22Rv1 (cell line): Measurements from ENCODE around the gene TAS2R41.
"Not testable (repeated sequence)": the region's sequence is repeated elsewhere in the genome, so short reads cannot be mapped to it uniquely, and the experiment has no call there.

Experiments used
- H3K27ac ChIP-seq: fragments of 450-650 bp; 2 replicates; pipeline ENCODE4 v1.5.1; 2017
- ZFX ChIP-seq: fragments of 450-650 bp; IDR thresholded peaks from 2 replicates; pipeline ENCODE4 v1.6.1; 2017; ENCODE audit warnings: antibody characterized with exemption, borderline replicate concordance
- TF ChIP-seq, protein P1 (sequence below): fragments of 450-650 bp; IDR thresholded peaks from 2 replicates; pipeline ENCODE4 v1.5.1; 2017; ENCODE audit warnings: mild to moderate bottlenecking

Gene TAS2R41

DNA sequence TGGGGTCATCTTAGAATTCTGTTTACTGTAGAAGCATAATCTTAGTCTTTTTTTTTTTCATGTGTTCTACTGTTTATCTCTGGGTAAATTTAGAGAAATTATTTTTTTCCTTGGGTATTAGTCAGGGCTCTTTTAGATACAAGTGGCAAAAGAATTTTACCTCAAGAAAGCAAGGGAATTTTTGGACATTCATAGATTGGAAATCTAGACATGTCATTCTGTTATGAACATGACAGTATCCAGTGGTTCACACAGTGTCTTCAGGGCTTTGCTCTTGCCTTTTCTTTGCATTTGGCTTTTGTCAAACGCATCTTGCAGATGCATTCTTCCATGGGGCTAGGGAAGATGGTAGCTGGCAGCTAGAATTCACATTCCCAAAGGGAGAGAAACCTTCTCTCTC, 13.7 kb upstream of the TAS2R41 start:
- no peak for TF ChIP-seq ZFX
- TF ChIP-seq, protein P1, sequence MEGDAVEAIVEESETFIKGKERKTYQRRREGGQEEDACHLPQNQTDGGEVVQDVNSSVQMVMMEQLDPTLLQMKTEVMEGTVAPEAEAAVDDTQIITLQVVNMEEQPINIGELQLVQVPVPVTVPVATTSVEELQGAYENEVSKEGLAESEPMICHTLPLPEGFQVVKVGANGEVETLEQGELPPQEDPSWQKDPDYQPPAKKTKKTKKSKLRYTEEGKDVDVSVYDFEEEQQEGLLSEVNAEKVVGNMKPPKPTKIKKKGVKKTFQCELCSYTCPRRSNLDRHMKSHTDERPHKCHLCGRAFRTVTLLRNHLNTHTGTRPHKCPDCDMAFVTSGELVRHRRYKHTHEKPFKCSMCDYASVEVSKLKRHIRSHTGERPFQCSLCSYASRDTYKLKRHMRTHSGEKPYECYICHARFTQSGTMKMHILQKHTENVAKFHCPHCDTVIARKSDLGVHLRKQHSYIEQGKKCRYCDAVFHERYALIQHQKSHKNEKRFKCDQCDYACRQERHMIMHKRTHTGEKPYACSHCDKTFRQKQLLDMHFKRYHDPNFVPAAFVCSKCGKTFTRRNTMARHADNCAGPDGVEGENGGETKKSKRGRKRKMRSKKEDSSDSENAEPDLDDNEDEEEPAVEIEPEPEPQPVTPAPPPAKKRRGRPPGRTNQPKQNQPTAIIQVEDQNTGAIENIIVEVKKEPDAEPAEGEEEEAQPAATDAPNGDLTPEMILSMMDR: no peak
- H3K27ac ChIP-seq: no peak overlapping the region

DNA sequence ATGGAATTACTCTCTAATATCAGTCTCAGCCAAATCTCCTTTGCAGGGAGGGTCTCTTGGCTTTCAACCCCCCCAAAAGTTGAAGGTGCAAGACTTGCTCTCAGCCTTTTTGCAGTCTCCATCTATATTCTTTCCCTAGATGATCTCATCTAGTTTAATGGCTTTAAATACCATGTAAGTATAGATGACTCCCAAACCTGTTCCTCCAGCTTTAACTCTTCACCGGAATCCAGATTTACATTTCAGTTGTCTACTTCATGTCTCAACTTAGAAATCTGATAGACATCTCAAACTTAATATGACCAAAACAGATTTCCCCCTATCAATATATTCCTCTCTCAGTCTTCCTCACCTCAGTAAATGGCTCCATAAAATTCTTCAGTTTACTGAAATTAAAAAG, 9.9 kb upstream of the TAS2R41 start:
- H3K27ac ChIP-seq: no peak overlapping the region
- TF ChIP-seq ZFX: no peak
- TF ChIP-seq, protein P1: no peak

DNA sequence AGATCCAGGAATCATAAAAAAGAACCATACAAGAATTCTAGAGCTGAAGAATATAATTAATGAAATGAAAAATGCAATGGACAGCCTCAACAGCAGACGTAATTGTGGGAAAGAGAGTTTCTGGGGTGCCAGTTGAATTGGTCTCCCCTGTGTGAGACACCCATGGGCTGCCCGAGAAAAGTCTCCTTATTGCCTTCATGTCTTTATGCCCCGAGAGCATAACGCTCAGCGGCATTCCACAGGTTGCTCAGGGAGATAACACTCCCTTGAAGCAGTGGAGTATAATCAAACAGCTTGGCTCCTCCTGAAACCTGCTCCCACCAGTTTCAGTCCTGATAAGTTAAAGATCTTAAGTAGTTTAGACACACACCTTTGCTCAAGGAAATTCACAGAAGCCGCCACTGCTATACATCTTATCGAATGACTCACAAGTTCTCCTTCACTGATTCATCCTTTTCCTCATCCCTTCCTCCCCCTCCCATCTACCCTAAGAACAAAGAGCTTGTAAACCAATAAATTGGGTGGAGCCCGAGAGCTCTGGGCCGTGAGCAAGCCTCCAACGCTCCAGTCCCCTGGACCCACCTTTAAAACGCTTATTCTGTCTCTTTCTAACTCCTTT, 5.5 kb upstream of the TAS2R41 start:
- not testable (repeated sequence) for H3K27ac ChIP-seq

DNA sequence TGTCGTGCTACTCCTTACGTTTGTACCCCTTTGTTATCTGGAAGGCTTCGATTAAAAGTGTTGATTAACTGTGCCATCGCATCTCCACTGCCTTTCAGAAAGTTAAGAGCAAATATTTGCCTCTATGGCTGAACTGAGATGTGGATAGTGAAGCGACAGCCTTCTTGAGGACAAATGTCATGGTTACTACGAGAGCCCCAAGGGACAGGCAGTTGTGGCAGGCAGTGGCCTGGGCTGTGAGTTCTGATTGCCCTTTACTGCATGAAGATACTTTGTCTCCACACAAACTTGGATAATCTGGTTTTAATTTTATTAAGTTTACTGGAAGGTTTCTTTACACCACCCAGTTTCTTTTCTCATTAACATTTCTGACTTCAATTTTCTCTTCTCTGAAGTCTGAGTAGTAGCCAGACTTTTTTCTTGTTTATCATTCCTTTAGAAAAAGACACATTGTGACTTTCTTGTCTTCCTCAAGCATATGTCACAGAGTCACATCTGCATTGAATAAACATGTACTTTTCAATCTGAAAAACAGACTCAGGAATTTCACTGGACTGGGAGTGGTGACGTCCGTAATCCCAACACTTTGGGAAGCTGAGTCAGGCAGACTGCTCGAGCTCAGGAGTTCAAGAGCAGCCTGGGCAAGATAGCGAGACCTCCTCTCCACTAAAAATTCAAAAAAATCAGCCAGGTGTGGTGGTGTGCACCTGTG, 1.5 kb downstream of the TAS2R41 start:
- H3K27ac ChIP-seq: no peak overlapping the region
- TF ChIP-seq ZFX: no peak
- TF ChIP-seq, protein P1: no peak

DNA sequence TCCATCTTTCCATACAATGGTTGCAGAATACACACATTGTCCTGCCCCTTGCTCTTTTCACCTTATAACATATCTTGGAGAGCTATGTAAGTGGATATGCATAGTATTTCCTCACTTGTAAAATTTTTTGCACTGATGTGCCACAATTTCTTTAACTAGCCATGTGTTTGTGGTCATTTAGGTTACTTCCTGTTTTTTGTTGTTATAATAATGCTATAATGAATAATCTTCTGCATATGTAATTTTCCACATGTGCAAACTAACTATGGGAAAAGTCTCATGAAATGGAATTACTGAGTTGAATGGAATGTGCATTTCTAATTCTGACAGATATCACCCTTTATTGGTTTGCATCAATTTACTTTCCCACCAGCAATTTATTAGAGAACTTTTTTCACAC, 2.8 kb downstream of the TAS2R41 start:
- H3K27ac ChIP-seq: no peak overlapping the region
- TF ChIP-seq, protein P1: no peak
- TF ChIP-seq ZFX: no peak

- no peak for TF ChIP-seq ZFX
- TF ChIP-seq, protein P1: no peak
- H3K27ac ChIP-seq: no peak overlapping the region
These were observed 6.4 kb downstream of the TAS2R41 start for GRCh38 chr7:143484119-143484518.

GRCh38 chr7:143485094-143485493, 7.4 kb downstream of the TAS2R41 start:
- no peak overlapping the region for H3K27ac ChIP-seq
- TF ChIP-seq, protein P1: no peak
- TF ChIP-seq ZFX: no peak

DNA sequence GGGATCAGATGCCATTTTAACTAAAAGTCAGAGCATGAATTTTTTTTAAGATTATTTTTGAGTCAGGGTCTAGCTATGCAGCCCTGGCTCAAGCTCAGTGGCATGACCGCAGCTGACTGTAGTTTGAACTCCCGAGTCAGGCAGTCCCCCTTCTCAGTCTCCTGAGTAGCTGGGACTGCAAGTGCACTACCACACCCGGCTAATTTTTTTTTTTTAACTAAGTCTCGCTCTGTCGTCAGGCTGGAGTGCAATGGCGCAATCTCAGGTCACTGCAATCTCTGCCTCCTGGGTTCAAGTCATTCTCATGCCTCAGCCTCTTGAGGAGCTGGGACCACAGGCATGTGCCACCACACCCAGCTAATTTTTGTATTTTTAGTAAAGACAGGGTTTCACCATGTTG, 7.8 kb downstream of the TAS2R41 start:
- TF ChIP-seq, protein P1: no peak
- no peak for TF ChIP-seq ZFX
- H3K27ac ChIP-seq: no peak overlapping the region

DNA sequence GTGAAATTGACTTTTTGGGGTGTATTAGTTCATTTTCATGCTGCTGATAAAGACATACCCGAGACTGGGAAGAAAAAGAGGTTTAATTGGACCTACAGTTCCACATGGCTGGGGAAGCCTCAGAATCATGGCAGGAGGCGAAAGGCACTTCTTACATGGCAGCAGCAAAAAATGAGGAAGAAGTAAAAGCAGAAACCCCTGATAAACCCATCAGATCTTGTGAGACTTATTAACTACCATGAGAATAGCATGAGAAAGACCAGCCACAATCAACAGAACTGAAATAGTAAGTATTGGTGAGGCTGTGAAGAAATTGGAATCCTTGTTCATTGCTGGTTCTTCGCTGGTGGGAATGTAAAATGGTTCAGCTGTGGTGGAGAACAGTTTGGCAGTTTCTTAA, 8.6 kb downstream of the TAS2R41 start:
- not testable (repeated sequence) for H3K27ac ChIP-seq
